ENCODE data around the gene CLSTN2. TPM values are rescaled to one million over a fixed set of nuclear protein-coding genes. Genes with fewer than 3 reads are reported as not detected.

The CLSTN2 gene
- total and polyA plus RNA-seq, 2 of the 4 experiments (the other 2 are of a cell fraction), result under 0.01 to 0.07 TPM

- H3K4me1 ChIP-seq (ENCODE audit: control insufficient read depth, insufficient read depth, low read length), result no peaks in the 10 kb centered on the region
- H3K36me3 ChIP-seq (ENCODE audit: control insufficient read depth, insufficient read depth, low read length), result no peaks in the 10 kb centered on the region
- no peaks in the 10 kb centered on the region for H3K9me3 ChIP-seq (ENCODE audit: control insufficient read depth, insufficient read depth, low read length)
- CTCF ChIA-PET, result no interaction called here
- H3K4me2 ChIP-seq (ENCODE audit: low read depth, low read length), result no peak overlapping the region
- H2BK20ac ChIP-seq (ENCODE audit: low read depth, low read length), result no peak overlapping the region
- POLR2A ChIA-PET (ENCODE audit: unreplicated experiment), result no interaction called here
- H3K56ac ChIP-seq (ENCODE audit: extremely low read depth, insufficient read depth, low read length), result no peak overlapping the region
- H4K5ac ChIP-seq (ENCODE audit: low read depth, low read length), result no peak overlapping the region
- intact Hi-C loops (cut with micrococcal nuclease) (no loop called here), dilution Hi-C loops (cut with HindIII; ENCODE audit: low sequenced_read_pairs, unreplicated experiment) (no loop called here), in situ Hi-C loops (cut with MboI; ENCODE audit: low sequenced_read_pairs) (no loop called here)
- H3K18ac ChIP-seq (ENCODE audit: low read depth, low read length), result no peak overlapping the region
- no peak overlapping the region for H2BK5ac ChIP-seq (ENCODE audit: low read depth, low read length, poor library complexity, severe bottlenecking)
- no peak overlapping the region for H3K23ac ChIP-seq (ENCODE audit: low read depth, low read length)
- no peak overlapping the region for H2BK120ac ChIP-seq (ENCODE audit: low read depth, low read length)
- H4K91ac ChIP-seq (ENCODE audit: insufficient read depth, low read depth, low read length), result no peak overlapping the region
- H3K4ac ChIP-seq (ENCODE audit: low read depth, low read length), result no peak overlapping the region
- H3K79me1 ChIP-seq (ENCODE audit: low read depth in 1 of 2, low read length in 2 of 2), result no peaks in the 10 kb centered on the region
- ATAC-seq (ENCODE audit: low read depth) (no peak), DNase-seq (no peak)
- no peak overlapping the region for H3K27ac ChIP-seq (ENCODE audit: insufficient read depth, low read length)
- H3K9me1 ChIP-seq (ENCODE audit: insufficient read depth, low read length), result no peaks in the 10 kb centered on the region
- H3K4me3 ChIP-seq (ENCODE audit: insufficient read depth, low read depth, low read length), result no peak overlapping the region
- no CpG with 5 or more reads among the region's 1 CpG for WGBS, 2 experiments (ENCODE audit: extremely low coverage in 2 of 2, insufficient read length in 1 of 2)
- TF ChIP-seq FOS (IDR thresholded peaks at IDR 0.05; ENCODE audit: low read depth, low read length) (no peak), RCOR1 (IDR thresholded peaks at IDR 0.05; ENCODE audit: insufficient replicate concordance, low read length) (no peak), SMC3 (IDR thresholded peaks at IDR 0.05; ENCODE audit: low read depth, low read length) (no peak), CEBPB (IDR thresholded peaks at IDR 0.05; ENCODE audit: low read depth, low read length) (no peak), MXI1 (IDR thresholded peaks at IDR 0.05; ENCODE audit: borderline replicate concordance, low read depth, low read length) (no peak), CHD1 (IDR thresholded peaks at IDR 0.05; ENCODE audit: low read depth, low read length) (no peak), NFE2L2 (IDR thresholded peaks at IDR 0.05; ENCODE audit: low read depth, low read length) (no peak), MAZ (IDR thresholded peaks at IDR 0.05; ENCODE audit: borderline replicate concordance, low read depth, low read length) (no peak), CTCF (conservative IDR thresholded peaks at IDR 0.05; ENCODE audit: low read depth, low read length) (no peak), POLR2A (IDR thresholded peaks at IDR 0.05; ENCODE audit: low read depth, low read length) (no peak), BHLHE40 (IDR thresholded peaks at IDR 0.05; ENCODE audit: low read depth, low read length) (no peak), RAD21 (IDR thresholded peaks at IDR 0.05; ENCODE audit: low read length) (no peak), USF2 (IDR thresholded peaks at IDR 0.05; ENCODE audit: low read depth, low read length) (no peak), MAFK (IDR thresholded peaks at IDR 0.05; ENCODE audit: low read depth, low read length) (no peak), RFX5 (IDR thresholded peaks at IDR 0.05; ENCODE audit: low read depth, low read length) (no peak), ELK1 (IDR thresholded peaks at IDR 0.05; ENCODE audit: borderline replicate concordance, low read depth, low read length) (no peak)
- 0 out of 2 replicates have a peak, but pooled peaks cover 1% of the 10 kb centered on the region for H3K27me3 ChIP-seq (ENCODE audit: control insufficient read depth, insufficient read depth, low read length)
- H3K14ac ChIP-seq (replicated peaks; ENCODE audit: low read depth, low read length), result no peak overlapping the region
- no peak overlapping the region for H3K9ac ChIP-seq (ENCODE audit: low read depth, low read length)
- H2AK9ac ChIP-seq (replicated peaks; ENCODE audit: low read depth, low read length, poor library complexity), result no peak overlapping the region
- no TSS peak for BruUV-seq (replicated peaks)
- H4K20me1 ChIP-seq (ENCODE audit: insufficient read depth, low read length), result no peaks in the 10 kb centered on the region
- H2AK5ac ChIP-seq (ENCODE audit: low read depth, low read length), result no peak overlapping the region
- H2AFZ ChIP-seq (replicated peaks; ENCODE audit: low read length, poor library complexity), result no peak overlapping the region
- no peak overlapping the region for H2BK15ac ChIP-seq (ENCODE audit: low read depth, low read length)
- H4K8ac ChIP-seq (ENCODE audit: low read depth in 2 of 2, low read length in 2 of 2), result no peak overlapping the region
Measured at GRCh38 chr3:140429791-140430190, 494.8 kb downstream of the CLSTN2 start.

Data from IMR-90 (cell line).